Activated CD8-positive, alpha-beta T cell treated with anti-CD3 and anti-CD28 coated beads for 36 hours (primary cell): ENCODE results near the gene SIT1. TPM values are rescaled to one million over a fixed set of nuclear protein-coding genes. Genes with fewer than 3 reads are reported as not detected.

Experiments
- ATAC-seq: fragments of 200-7000 bp; cut with Tn5 transposase; one replicate; pipeline ENCODE4 v1.10.0; 2021; ENCODE audit warnings: mild to moderate bottlenecking, moderate library complexity
- CTCF ChIA-PET: fragments of 350-600 bp; sonication (Branson Sonifier 250); formaldehyde crosslinking; loops from one replicate; lab custom pipeline; 2021; ENCODE audit warnings: antibody characterized with exemption; lab: Charles Lee
- POLR2A ChIA-PET: fragments of 350-600 bp; sonication (Branson Sonifier 250); formaldehyde crosslinking; loops from one replicate; lab custom pipeline; 2021; ENCODE audit warnings: antibody characterized with exemption; lab: Charles Lee
- DNase-seq: peaks from one replicate; pipeline ENCODE4 v3.0.0-alpha.2; 2020
- H3K27ac Mint-ChIP-seq: one replicate; pipeline ENCODE4 v1.8.0; 2021; ENCODE audit warnings: mild to moderate bottlenecking, mixed read lengths
- H3K27me3 Mint-ChIP-seq: one replicate; pipeline ENCODE4 v1.8.0; 2021; ENCODE audit warnings: mixed read lengths
- H3K36me3 Mint-ChIP-seq: one replicate; pipeline ENCODE4 v1.8.0; 2021; ENCODE audit warnings: low read depth, mixed read lengths
- H3K4me1 Mint-ChIP-seq: one replicate; pipeline ENCODE4 v1.8.0; 2021; ENCODE audit warnings: low read depth, mixed read lengths
- H3K4me3 Mint-ChIP-seq: one replicate; pipeline ENCODE4 v1.8.0; 2021; ENCODE audit warnings: mild to moderate bottlenecking, moderate library complexity, mixed read lengths
- H3K9me3 Mint-ChIP-seq: one replicate; pipeline ENCODE4 v1.8.0; 2021; ENCODE audit warnings: mixed read lengths
- CTCF ChIP-seq: fragments of 200-600 bp; IDR thresholded peaks from one replicate; pipeline ENCODE4 v1.8.0; 2022; ENCODE audit warnings: antibody characterized with exemption, mild to moderate bottlenecking
- intact Hi-C: fragments of 100-400 bp; cut with micrococcal nuclease; formaldehyde crosslinking; loops from one replicate; pipeline ENCODE4 v1.10.0; 2022
- total RNA-seq, 2 experiments: library from RNA; stranded (reverse); gene quantifications; one replicate each; pipeline ENCODE4 v1.2.3, GENCODE V29; 2021

SIT1 gene
- total RNA-seq, 2 experiments from 2014 or later, result 99.9 to 102 TPM

- no peak overlapping the region for H3K27ac Mint-ChIP-seq
- H3K9me3 Mint-ChIP-seq, result no peaks in the 10 kb centered on the region
- ChIA-PET CTCF (interaction anchor here (1.0 to 24.5 kb wide), 7 partner anchors 12 to 72 kb away, joined by 3 to 313 read pairs (median 5); partner anchors contain the start of genes CCDC107, RMRP and TPM2), POLR2A (interaction anchor here (0.7 to 1.8 kb wide), 4 partner anchors 9 to 16 kb away, joined by 3 to 10 read pairs (median 4); partner anchors contain the start of gene ARHGEF39)
- no peaks in the 10 kb centered on the region for H3K36me3 Mint-ChIP-seq
- H3K27me3 Mint-ChIP-seq, result peaks cover 9% of the 10 kb centered on the region
- DNase-seq, result peak; percentile 57
- peaks cover 13% of the 10 kb centered on the region for H3K4me1 Mint-ChIP-seq
- ATAC-seq, result peak; percentile 86
- peak overlapping the region; percentile 64 for H3K4me3 Mint-ChIP-seq
- intact Hi-C loops, result no loop called here
- no peak for TF ChIP-seq CTCF
These were observed 25.1 kb upstream of the SIT1 start for GRCh38 chr9:35675732-35676392.

GRCh38 chr9:35675204-35675603 lies 24.5 kb upstream of the SIT1 start:
- H3K27ac Mint-ChIP-seq, result no peak overlapping the region
- H3K4me1 Mint-ChIP-seq, result peaks cover 13% of the 10 kb centered on the region
- no peaks in the 10 kb centered on the region for H3K9me3 Mint-ChIP-seq
- intact Hi-C loops, result no loop called here
- no peak for TF ChIP-seq CTCF
- POLR2A ChIA-PET, result interaction anchor here (0.7 to 1.8 kb wide), 4 partner anchors 9 to 17 kb away, joined by 3 to 10 read pairs (median 4); partner anchors contain the start of gene ARHGEF39
- CTCF ChIA-PET, result interaction anchor here (1.0 to 24.5 kb wide), 7 partner anchors 11 to 71 kb away, joined by 3 to 313 read pairs (median 5); partner anchors contain the start of genes CCDC107, RMRP and TPM2
- peaks cover 9% of the 10 kb centered on the region for H3K27me3 Mint-ChIP-seq
- H3K36me3 Mint-ChIP-seq, result no peaks in the 10 kb centered on the region
- H3K4me3 Mint-ChIP-seq, result peak overlapping the region; percentile 64
- DNase-seq (no peak), ATAC-seq (no peak)

GRCh38 chr9:35674025-35674361 lies 23.3 kb upstream of the SIT1 start:
- Mint-ChIP-seq H3K27ac (no peak overlapping the region), H3K4me3 (no peak overlapping the region), H3K4me1 (peaks cover 13% of the 10 kb centered on the region), H3K36me3 (no peaks in the 10 kb centered on the region), H3K27me3 (peaks cover 9% of the 10 kb centered on the region), H3K9me3 (no peaks in the 10 kb centered on the region)
- no peak for DNase-seq
- ChIA-PET POLR2A (interaction anchor here (0.8 to 1.2 kb wide), 2 partner anchors 14 to 27 kb away, joined by 3 to 5 read pairs; no protein-coding TSS in a partner anchor), CTCF (interaction anchor here (2.8 to 24.5 kb wide), 2 partner anchors 16 to 19 kb away, joined by 11 to 313 read pairs; partner anchors contain the start of genes CCDC107, RMRP and TPM2)
- ATAC-seq, result no peak
- intact Hi-C loops, result no loop called here
- TF ChIP-seq CTCF, result no peak

- ATAC-seq (peak; percentile 42), DNase-seq (peak; percentile 21)
- no peaks in the 10 kb centered on the region for H3K9me3 Mint-ChIP-seq
- intact Hi-C loops, result no loop called here
- peak within 1 kb of the TSS; percentile 14 for H3K4me3 Mint-ChIP-seq
- H3K36me3 Mint-ChIP-seq, result no peaks in the 10 kb centered on the region
- ChIA-PET CTCF (interaction anchor here (2.8 to 24.5 kb wide), 2 partner anchors 15 to 20 kb away, joined by 11 to 313 read pairs; partner anchors contain the start of genes CCDC107, RMRP and TPM2), POLR2A (interaction anchor here (0.8 to 1.6 kb wide), 3 partner anchors 11 to 26 kb away, joined by 3 to 5 read pairs (median 5); no protein-coding TSS in a partner anchor)
- H3K27ac Mint-ChIP-seq, result no peak within 1 kb of the TSS
- H3K27me3 Mint-ChIP-seq, result peaks cover 9% of the 10 kb centered on the region
- TF ChIP-seq CTCF, result no peak
- H3K4me1 Mint-ChIP-seq, result peaks cover 13% of the 10 kb centered on the region
These were observed 22.6 kb upstream of the SIT1 start, which contains the start of gene CA9 for GRCh38 chr9:35673132-35674024. Gene CA9 (plus strand): TSS chr9:35673928. CDS start chr9:35673960, 32 bp downstream.
